Measurements from ENCODE around the gene EFR3B.

- no peak for TF ChIP-seq POLR2A (IDR thresholded peaks at IDR 0.05; ENCODE audit: low read length)
- no peak for TF ChIP-seq GATA1 (IDR thresholded peaks at IDR 0.05; ENCODE audit: low read depth, low read length)
Observed at GRCh38 chr2:25043241-25043867, 1.5 kb downstream of the EFR3B start.

All from erythroblast (primary cell).